ENCODE measurements around the gene GPRC6A.
"Not testable (repeated sequence)": the region's sequence is repeated elsewhere in the genome, so short reads cannot be mapped to it uniquely, and the experiment has no call there.

Gene GPRC6A

DNA sequence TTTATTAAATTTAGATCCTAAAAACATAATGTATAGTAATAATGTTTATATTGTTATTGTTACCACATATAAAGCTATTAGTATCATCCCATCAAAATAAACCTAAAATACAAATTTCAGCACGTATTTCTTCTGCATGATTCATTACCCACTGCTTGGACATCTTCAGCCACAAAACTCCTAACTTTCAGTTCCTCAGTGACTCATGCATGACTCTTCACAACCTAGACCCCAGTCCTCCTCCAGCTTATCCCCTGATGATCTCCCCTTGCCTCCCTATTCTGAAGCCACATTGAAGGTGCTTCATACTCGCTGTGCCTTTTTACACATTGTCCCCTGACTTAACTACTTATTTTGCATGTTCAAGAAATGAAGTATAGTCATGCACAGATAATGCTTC is 11.2 kb upstream of the GPRC6A start:
- Histone ChIP-seq H3K9me3 (ENCODE audit: insufficient read depth, low read depth, low read length) (no peaks in the 10 kb centered on the region), H3K4me1 (ENCODE audit: insufficient read depth, low read length) (no peaks in the 10 kb centered on the region), H3K4me3 (ENCODE audit: low read length) (no peak overlapping the region), H3K36me3 (ENCODE audit: insufficient read depth, low read depth, low read length) (no peaks in the 10 kb centered on the region), H3K9ac (ENCODE audit: low read depth, low read length) (no peak overlapping the region), H3K27me3 (ENCODE audit: insufficient read depth, low read length) (no peaks in the 10 kb centered on the region), H3K27ac (ENCODE audit: low read length) (no peak overlapping the region)

- Histone ChIP-seq H3K4me3 (ENCODE audit: low read length) (no peak overlapping the region), H3K27me3 (ENCODE audit: insufficient read depth, low read length) (no peaks in the 10 kb centered on the region), H3K9me3 (ENCODE audit: insufficient read depth, low read depth, low read length) (no peaks in the 10 kb centered on the region), H3K4me1 (ENCODE audit: insufficient read depth, low read length) (no peaks in the 10 kb centered on the region), H3K27ac (ENCODE audit: low read length) (no peak overlapping the region), H3K36me3 (ENCODE audit: insufficient read depth, low read depth, low read length) (no peaks in the 10 kb centered on the region), H3K9ac (ENCODE audit: low read depth, low read length) (no peak overlapping the region)
These were observed 7.9 kb upstream of the GPRC6A start for GRCh38 chr6:116836606-116837342.

GRCh38 chr6:116834526-116834925 is 5.6 kb upstream of the GPRC6A start:
- not testable (repeated sequence) for H3K36me3 ChIP-seq (ENCODE audit: insufficient read depth, low read depth, low read length); H3K4me3 ChIP-seq (ENCODE audit: low read length); H3K27ac ChIP-seq (ENCODE audit: low read length); H3K4me1 ChIP-seq (ENCODE audit: insufficient read depth, low read length); H3K9ac ChIP-seq (ENCODE audit: low read depth, low read length); H3K27me3 ChIP-seq (ENCODE audit: insufficient read depth, low read length); H3K9me3 ChIP-seq (ENCODE audit: insufficient read depth, low read depth, low read length)

DNA sequence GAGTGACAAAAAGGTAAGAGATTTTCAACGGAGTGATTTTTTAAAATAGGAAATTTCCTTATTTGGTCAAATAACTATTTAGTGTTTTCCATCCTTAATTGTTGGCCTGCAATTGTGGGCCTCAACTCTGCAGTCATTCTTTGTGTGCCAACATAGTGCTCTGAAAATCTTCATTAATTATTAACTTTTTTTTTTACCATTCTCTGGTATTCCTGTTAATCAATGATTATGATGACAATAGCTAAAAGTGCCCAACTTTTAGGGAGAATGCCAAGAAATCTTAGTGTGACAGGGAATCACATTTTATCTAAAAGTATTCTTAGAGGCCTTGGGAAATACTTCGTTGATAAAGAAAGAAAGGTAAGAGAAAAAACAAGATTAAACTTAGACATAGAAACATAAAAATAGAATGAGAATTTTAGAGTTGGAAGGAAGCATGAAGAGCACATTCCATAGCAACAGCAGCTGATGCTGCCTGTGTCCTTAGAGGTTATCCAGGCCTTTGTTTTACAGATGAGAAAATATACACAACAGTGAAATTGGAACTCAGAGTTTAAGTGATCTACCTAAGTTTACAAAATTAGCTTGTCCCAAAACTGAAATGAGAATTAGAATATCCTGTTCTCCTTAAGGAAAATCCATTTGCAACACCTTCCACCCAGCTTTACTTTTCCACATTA is 1.2 kb downstream of the GPRC6A start:
- H3K9me3 ChIP-seq (ENCODE audit: insufficient read depth, low read depth, low read length) = peaks cover 6% of the 10 kb centered on the region
- peak overlapping the region; percentile 13; the same call in 1 of the 2 replicates for H3K9ac ChIP-seq (ENCODE audit: low read depth, low read length)
- H3K4me1 ChIP-seq (ENCODE audit: insufficient read depth, low read length) = peaks cover 11% of the 10 kb centered on the region; the same call in 1 of the 2 replicates
- H3K27me3 ChIP-seq (ENCODE audit: insufficient read depth, low read length) = no peaks in the 10 kb centered on the region
- no peaks in the 10 kb centered on the region for H3K36me3 ChIP-seq (ENCODE audit: insufficient read depth, low read depth, low read length)
- H3K4me3 ChIP-seq (ENCODE audit: low read length) = no peak overlapping the region
- H3K27ac ChIP-seq (ENCODE audit: low read length) = peak overlapping the region; percentile 11

DNA sequence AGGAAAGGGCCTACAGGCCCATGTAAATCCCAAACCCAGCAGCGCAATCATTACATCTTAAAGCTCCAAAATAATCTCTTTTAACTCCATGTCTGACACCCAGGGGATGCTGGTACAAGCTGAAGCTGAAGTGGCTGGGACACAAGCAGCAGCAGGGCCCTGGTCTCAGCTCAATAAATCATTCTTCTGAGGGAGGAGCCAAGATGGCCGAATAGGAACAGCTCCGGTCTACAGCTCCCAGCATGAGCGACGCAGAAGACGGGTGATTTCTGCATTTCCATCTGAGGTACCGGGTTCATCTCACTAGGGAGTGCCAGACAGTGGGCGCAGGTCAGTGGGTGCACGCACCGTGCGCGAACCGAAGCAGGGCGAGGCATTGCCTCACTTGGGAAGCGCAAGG is 12.5 kb downstream of the GPRC6A start:
- H3K9me3 ChIP-seq (ENCODE audit: insufficient read depth, low read depth, low read length); H3K4me1 ChIP-seq (ENCODE audit: insufficient read depth, low read length); H3K27me3 ChIP-seq (ENCODE audit: insufficient read depth, low read length); H3K9ac ChIP-seq (ENCODE audit: low read depth, low read length); H3K36me3 ChIP-seq (ENCODE audit: insufficient read depth, low read depth, low read length); H3K4me3 ChIP-seq (ENCODE audit: low read length); H3K27ac ChIP-seq (ENCODE audit: low read length): not testable (repeated sequence)

DNA sequence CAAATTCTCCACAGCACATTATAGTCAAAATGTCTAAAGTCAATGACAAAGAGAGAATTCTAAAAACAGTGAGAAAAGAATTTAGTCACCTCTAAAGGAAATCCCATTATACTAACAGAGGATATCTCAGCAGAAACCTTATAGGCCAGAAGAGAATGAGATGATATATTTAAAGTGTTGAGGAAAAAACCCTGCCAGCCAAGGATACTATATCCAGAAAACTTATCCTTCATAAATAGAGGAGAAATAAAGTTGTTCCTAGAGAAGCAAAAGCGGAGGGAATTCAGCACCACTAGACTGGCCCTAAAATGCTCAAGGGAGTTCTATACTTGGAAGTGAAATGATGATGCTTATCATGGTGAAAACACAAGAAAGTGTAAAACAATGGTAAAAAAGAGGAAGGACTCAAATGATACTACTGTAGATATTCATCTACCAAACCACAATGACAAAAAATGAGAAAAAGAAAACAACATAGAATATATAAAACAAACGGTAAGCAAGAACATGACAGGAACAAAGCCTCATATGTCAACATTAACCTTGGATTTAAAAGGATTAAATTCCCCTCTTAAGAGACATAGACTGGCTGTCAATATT is 16.7 kb downstream of the GPRC6A start:
- Histone ChIP-seq H3K27me3 (ENCODE audit: insufficient read depth, low read length) (no peaks in the 10 kb centered on the region), H3K4me3 (ENCODE audit: low read length) (no peak overlapping the region), H3K4me1 (ENCODE audit: insufficient read depth, low read length) (no peaks in the 10 kb centered on the region), H3K36me3 (ENCODE audit: insufficient read depth, low read depth, low read length) (no peaks in the 10 kb centered on the region), H3K27ac (ENCODE audit: low read length) (no peak overlapping the region), H3K9ac (ENCODE audit: low read depth, low read length) (no peak overlapping the region), H3K9me3 (ENCODE audit: insufficient read depth, low read depth, low read length) (no peaks in the 10 kb centered on the region; the same call in 1 of the 2 replicates)

- H3K9ac ChIP-seq (ENCODE audit: low read depth, low read length) = no peak overlapping the region
- H3K4me1 ChIP-seq (ENCODE audit: insufficient read depth, low read length) = peaks cover 3% of the 10 kb centered on the region; the same call in 1 of the 2 replicates
- no peak overlapping the region for H3K4me3 ChIP-seq (ENCODE audit: low read length)
- no peak overlapping the region for H3K27ac ChIP-seq (ENCODE audit: low read length)
- no peaks in the 10 kb centered on the region for H3K9me3 ChIP-seq (ENCODE audit: insufficient read depth, low read depth, low read length)
- no peaks in the 10 kb centered on the region for H3K36me3 ChIP-seq (ENCODE audit: insufficient read depth, low read depth, low read length)
- H3K27me3 ChIP-seq (ENCODE audit: insufficient read depth, low read length) = no peaks in the 10 kb centered on the region
These were observed 26.9 kb downstream of the GPRC6A start for GRCh38 chr6:116801971-116802370.

DNA sequence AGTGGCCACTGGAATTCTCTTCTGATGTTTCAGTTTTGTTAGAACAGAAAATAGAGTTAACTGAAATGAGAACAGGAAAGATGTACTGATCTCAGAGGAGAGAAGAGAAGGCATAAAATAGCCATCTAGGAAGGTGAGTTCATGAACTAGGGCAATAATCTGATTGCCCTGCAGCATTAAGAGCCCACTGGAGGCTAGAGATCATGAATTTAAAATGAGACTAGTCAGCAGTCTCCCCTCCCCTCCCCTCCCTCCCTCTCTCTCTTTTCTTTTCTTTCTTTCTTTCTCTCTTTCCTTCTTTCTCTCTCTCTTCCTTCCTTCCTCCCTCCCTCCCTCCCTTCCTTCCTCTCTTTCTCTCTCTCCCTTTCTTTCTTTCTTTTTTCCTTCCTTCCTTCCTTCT is 28.9 kb downstream of the GPRC6A start:
- no peak overlapping the region for H3K27ac ChIP-seq (ENCODE audit: low read length)
- H3K9me3 ChIP-seq (ENCODE audit: insufficient read depth, low read depth, low read length) = no peaks in the 10 kb centered on the region
- H3K27me3 ChIP-seq (ENCODE audit: insufficient read depth, low read length) = no peaks in the 10 kb centered on the region
- no peak overlapping the region for H3K4me3 ChIP-seq (ENCODE audit: low read length)
- H3K36me3 ChIP-seq (ENCODE audit: insufficient read depth, low read depth, low read length) = no peaks in the 10 kb centered on the region
- H3K4me1 ChIP-seq (ENCODE audit: insufficient read depth, low read length) = peaks cover 3% of the 10 kb centered on the region; the same call in 1 of the 2 replicates
- no peak overlapping the region for H3K9ac ChIP-seq (ENCODE audit: low read depth, low read length)

- H3K9ac ChIP-seq (ENCODE audit: low read depth, low read length) = no peak overlapping the region
- H3K4me1 ChIP-seq (ENCODE audit: insufficient read depth, low read length) = no peaks in the 10 kb centered on the region
- no peak overlapping the region for H3K27ac ChIP-seq (ENCODE audit: low read length)
- H3K9me3 ChIP-seq (ENCODE audit: insufficient read depth, low read depth, low read length) = no peaks in the 10 kb centered on the region
- no peaks in the 10 kb centered on the region for H3K36me3 ChIP-seq (ENCODE audit: insufficient read depth, low read depth, low read length)
- no peaks in the 10 kb centered on the region for H3K27me3 ChIP-seq (ENCODE audit: insufficient read depth, low read length)
- H3K4me3 ChIP-seq (ENCODE audit: low read length) = no peak overlapping the region
These were observed 31.3 kb downstream of the GPRC6A start for GRCh38 chr6:116797585-116797984.

DNA sequence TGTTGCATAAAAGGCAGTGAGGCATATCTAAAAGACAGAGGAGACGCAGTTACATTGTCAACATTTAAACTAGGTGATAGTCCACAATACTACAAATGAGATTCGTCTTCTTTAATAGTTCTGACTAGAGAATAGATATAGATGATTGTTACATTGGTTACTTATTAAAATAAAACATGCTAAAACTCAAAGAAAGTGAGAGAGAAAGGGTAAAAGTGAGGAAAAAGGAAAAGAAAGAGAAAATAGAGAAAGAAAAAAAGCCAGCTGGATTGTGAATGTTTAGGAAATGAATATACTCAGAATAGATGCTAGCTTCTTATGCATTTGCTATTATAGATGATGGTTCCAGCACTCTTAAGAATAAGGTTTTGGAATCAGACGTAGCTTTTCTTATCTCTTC is 35.7 kb downstream of the GPRC6A start:
- H3K27ac ChIP-seq (ENCODE audit: low read length) = no peak overlapping the region
- H3K4me1 ChIP-seq (ENCODE audit: insufficient read depth, low read length) = no peaks in the 10 kb centered on the region

GRCh38 chr6:116783852-116784251 is 45.0 kb downstream of the GPRC6A start:
- H3K9me3 ChIP-seq (ENCODE audit: insufficient read depth, low read depth, low read length) = no peaks in the 10 kb centered on the region; the same call in 1 of the 2 replicates
- no peaks in the 10 kb centered on the region for H3K36me3 ChIP-seq (ENCODE audit: insufficient read depth, low read depth, low read length)
- no peak overlapping the region for H3K4me3 ChIP-seq (ENCODE audit: low read length)
- no peaks in the 10 kb centered on the region for H3K27me3 ChIP-seq (ENCODE audit: insufficient read depth, low read length)
- no peaks in the 10 kb centered on the region for H3K4me1 ChIP-seq (ENCODE audit: insufficient read depth, low read length)
- no peak overlapping the region for H3K27ac ChIP-seq (ENCODE audit: low read length)
- no peak overlapping the region for H3K9ac ChIP-seq (ENCODE audit: low read depth, low read length)

More for the DNA sequence above, 35.7 kb downstream of the GPRC6A start:
- Histone ChIP-seq H3K9ac (ENCODE audit: low read depth, low read length) (no peak overlapping the region), H3K27me3 (ENCODE audit: insufficient read depth, low read length) (no peaks in the 10 kb centered on the region), H3K9me3 (ENCODE audit: insufficient read depth, low read depth, low read length) (no peaks in the 10 kb centered on the region), H3K4me3 (ENCODE audit: low read length) (no peak overlapping the region), H3K36me3 (ENCODE audit: insufficient read depth, low read depth, low read length) (no peaks in the 10 kb centered on the region)

Measured in iPS-20b (cell line).